NB4 (cell line): ENCODE results near the gene TMEM229B.

ENCODE experiments used
- CTCF ChIP-seq: IDR thresholded peaks from one replicate; pipeline ENCODE4 v1.5.1; 2012; ENCODE audit warnings: low read depth, low read length
- MAX ChIP-seq: IDR thresholded peaks from 2 replicates; pipeline ENCODE4 v1.6.1; 2011; ENCODE audit warnings: low read depth, low read length
- MYC ChIP-seq: IDR thresholded peaks from 2 replicates; pipeline ENCODE4 v1.6.1; 2011; ENCODE audit warnings: low read depth, low read length
- POLR2A ChIP-seq: IDR thresholded peaks from 2 replicates; pipeline ENCODE4 v1.6.1; 2011; ENCODE audit warnings: mild to moderate bottlenecking; ENCODE audit not compliant: insufficient read length; ENCODE audit errors: extremely low read depth

- TF ChIP-seq CTCF, result no peak
- no peak for TF ChIP-seq POLR2A
- TF ChIP-seq MAX, result no peak
- no peak for TF ChIP-seq MYC
These were observed 18.6 kb downstream of the TMEM229B start for GRCh38 chr14:67469954-67470353.
